Left lung (tissue), 10 donors: ENCODE measurements around the gene MRPS5. TPM values are rescaled to one million over a fixed set of nuclear protein-coding genes. Genes with fewer than 3 reads are reported as not detected.

Source experiments
- ATAC-seq: fragments of 200-7000 bp; cut with Tn5 transposase; one replicate; pipeline ENCODE4 v1.9.1; 2020; ENCODE audit warnings: moderate library complexity
- DNase-seq, 4 donors: peaks; one replicate each; pipeline ENCODE4 v3.0.0-alpha.2; 2013 to 2020
- H3K27ac ChIP-seq, 2 donors: fragments of 200-600 bp; sonication (generic) in 1 of 2; one replicate each; pipeline versions ENCODE4 v1.5.0 to v1.8.0; 2020 to 2021
- H3K27me3 ChIP-seq, 2 donors: fragments of 200-600 bp; sonication (generic) in 1 of 2; one replicate each; pipeline versions ENCODE4 v1.5.0 to v1.8.0; 2020 to 2021
- H3K36me3 ChIP-seq, 2 donors: fragments of 200-600 bp; sonication (generic) in 1 of 2; one replicate each; pipeline versions ENCODE4 v1.5.0 to v1.8.0; 2020 to 2021
- H3K4me1 ChIP-seq, 2 donors: fragments of 200-600 bp; one replicate each; pipeline ENCODE4 v1.8.0; 2021
- H3K4me3 ChIP-seq, 2 donors: fragments of 200-600 bp; sonication (generic) in 1 of 2; one replicate each; pipeline versions ENCODE4 v1.5.0 to v1.8.0; 2020 to 2021; ENCODE audit warnings: mild to moderate bottlenecking in 1 of 2
- H3K9me3 ChIP-seq, 2 donors: fragments of 200-600 bp; sonication (generic) in 1 of 2; one replicate each; pipeline versions ENCODE4 v1.5.0 to v1.8.0; 2020 to 2021
- intact Hi-C, 2 donors: fragments of 100-400 bp; cut with DNase I; formaldehyde crosslinking; loops; one replicate each; pipeline versions ENCODE4 v1.11.2 to v1.14.2; 2022
- polyA plus RNA-seq, 6 donors: library from polyadenylated mRNA; unstranded; fragments of 120-200 nt; gene quantifications; one replicate each; pipeline ENCODE4 v1.2.1, GENCODE V29; 2013; ENCODE audit not compliant: insufficient read length in 6 of 6
- total RNA-seq, 2 donors: library from RNA; stranded (reverse); fragmentation: NEBNext Ultra II Directional; extraction: Animal tissue kit (Norgen Biotek cat#: 25700); gene quantifications; one replicate each; pipeline ENCODE4 v1.2.1, GENCODE V29; 2021
- TF ChIP-seq, protein P1 (sequence below), 2 donors: fragments of 200-600 bp; sonication (generic) in 1 of 2; IDR thresholded peaks; one replicate each; pipeline versions ENCODE4 v1.5.0 to v1.8.0; 2021; ENCODE audit warnings: antibody characterized with exemption in 2 of 2
- donor health status: DM: no; HTN: yes; CAD: no.
- donor health status: DM: no; HTN: no; CAD: no.

MRPS5 gene
- total and polyA plus RNA-seq, 8 donors = 46.7 to 101 (median 84.7) TPM

DNA sequence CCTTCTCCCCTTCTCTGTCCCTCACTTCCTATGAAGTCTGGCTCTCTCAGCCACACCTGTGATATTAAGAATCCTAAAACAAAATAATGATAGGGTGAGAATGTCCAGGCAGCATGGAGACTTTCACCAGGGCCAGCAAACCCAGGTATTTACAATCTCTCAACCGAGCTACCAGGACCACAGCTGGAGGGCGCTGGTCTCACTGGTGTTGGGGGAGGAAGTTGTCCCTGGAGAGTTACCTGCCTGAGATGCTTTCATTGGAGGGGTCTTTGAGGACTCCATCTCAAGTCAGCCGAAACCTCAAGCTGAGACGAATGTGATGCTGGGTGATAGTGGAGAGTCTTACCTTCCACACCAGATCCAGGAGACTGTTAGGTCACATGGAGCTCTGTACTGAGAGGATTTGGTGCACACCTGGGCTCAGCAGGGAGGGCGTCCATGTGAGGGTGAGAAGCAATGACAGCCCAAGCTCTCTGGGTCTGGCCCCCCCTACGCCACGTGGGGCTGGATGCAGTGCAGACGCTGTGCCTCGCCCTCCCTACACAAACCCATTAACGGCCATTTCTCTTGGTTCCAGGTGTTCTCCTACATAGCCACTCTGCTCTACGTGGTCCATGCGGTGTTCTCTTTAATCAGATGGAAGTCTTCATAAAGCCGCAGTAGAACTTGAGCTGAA, 68.7 kb downstream of the MRPS5 start:
- H3K36me3 ChIP-seq = no peaks in the 10 kb centered on the region
- ATAC-seq (no peak), DNase-seq (no peak)
- peaks cover 0 to 5% of the 10 kb centered on the region in 2 donors for H3K27me3 ChIP-seq
- no peaks in the 10 kb centered on the region for H3K9me3 ChIP-seq
- H3K27ac ChIP-seq = no peak overlapping the region
- no peak overlapping the region for H3K4me3 ChIP-seq
- intact Hi-C loops = no loop called here
- TF ChIP-seq, protein P1, sequence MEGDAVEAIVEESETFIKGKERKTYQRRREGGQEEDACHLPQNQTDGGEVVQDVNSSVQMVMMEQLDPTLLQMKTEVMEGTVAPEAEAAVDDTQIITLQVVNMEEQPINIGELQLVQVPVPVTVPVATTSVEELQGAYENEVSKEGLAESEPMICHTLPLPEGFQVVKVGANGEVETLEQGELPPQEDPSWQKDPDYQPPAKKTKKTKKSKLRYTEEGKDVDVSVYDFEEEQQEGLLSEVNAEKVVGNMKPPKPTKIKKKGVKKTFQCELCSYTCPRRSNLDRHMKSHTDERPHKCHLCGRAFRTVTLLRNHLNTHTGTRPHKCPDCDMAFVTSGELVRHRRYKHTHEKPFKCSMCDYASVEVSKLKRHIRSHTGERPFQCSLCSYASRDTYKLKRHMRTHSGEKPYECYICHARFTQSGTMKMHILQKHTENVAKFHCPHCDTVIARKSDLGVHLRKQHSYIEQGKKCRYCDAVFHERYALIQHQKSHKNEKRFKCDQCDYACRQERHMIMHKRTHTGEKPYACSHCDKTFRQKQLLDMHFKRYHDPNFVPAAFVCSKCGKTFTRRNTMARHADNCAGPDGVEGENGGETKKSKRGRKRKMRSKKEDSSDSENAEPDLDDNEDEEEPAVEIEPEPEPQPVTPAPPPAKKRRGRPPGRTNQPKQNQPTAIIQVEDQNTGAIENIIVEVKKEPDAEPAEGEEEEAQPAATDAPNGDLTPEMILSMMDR (IDR thresholded peaks at IDR 0.05) = no peak
- no peaks in the 10 kb centered on the region for H3K4me1 ChIP-seq

DNA sequence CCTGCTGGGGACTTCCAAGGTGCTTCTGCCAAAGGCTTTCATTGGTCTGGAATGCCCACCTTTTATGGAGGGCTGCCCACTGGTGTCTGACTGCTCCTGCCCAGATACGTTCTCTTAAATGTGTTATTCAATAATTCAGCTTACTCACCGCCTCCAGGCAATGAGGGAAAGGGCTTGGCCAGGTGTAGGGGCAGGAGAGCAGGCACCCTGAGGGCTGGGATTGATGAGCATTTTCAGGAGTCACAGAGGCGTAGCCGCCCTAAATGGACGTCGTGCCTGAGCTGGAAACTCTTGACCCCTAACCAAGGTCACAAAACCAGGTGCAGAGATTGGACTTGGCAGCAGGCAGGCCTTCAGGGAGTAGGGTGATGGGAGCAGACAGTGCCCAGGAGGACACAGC, 69.3 kb downstream of the MRPS5 start:
- no peaks in the 10 kb centered on the region for H3K9me3 ChIP-seq
- H3K27ac ChIP-seq = no peak overlapping the region
- no peak for DNase-seq
- intact Hi-C loops = no loop called here
- TF ChIP-seq, protein P1 (IDR thresholded peaks at IDR 0.05) = no peak
- H3K36me3 ChIP-seq = no peaks in the 10 kb centered on the region
- peaks cover 0 to 5% of the 10 kb centered on the region in 2 donors for H3K27me3 ChIP-seq
- no peak overlapping the region for H3K4me3 ChIP-seq
- no peaks in the 10 kb centered on the region for H3K4me1 ChIP-seq
- no peak for ATAC-seq

DNA sequence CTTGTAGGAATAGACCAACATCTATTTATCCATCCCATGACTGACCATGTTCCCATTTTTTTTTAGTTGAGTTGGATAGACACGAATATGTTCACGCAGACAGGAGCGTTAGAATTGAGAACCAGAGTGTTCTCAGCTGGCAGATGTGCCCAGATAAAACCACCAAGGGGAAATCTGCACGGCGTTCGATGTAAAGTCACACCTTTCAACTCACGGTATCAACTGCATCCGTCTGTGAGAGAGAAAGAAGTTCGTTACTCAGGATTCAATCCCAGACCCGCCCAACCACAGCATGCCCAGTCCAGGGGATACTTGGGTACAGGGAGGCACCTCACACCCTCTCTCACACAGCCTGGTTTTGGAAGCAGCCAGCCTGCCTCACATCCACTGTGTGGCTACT, 70.0 kb downstream of the MRPS5 start:
- H3K27me3 ChIP-seq = peaks cover 0 to 5% of the 10 kb centered on the region in 2 donors
- H3K27ac ChIP-seq = no peak overlapping the region
- TF ChIP-seq, protein P1 (IDR thresholded peaks at IDR 0.05) = no peak
- no peaks in the 10 kb centered on the region for H3K36me3 ChIP-seq
- ATAC-seq (no peak), DNase-seq (no peak)
- no peak overlapping the region for H3K4me3 ChIP-seq
- H3K4me1 ChIP-seq = no peaks in the 10 kb centered on the region
- H3K9me3 ChIP-seq = no peaks in the 10 kb centered on the region
- intact Hi-C loops = no loop called here

DNA sequence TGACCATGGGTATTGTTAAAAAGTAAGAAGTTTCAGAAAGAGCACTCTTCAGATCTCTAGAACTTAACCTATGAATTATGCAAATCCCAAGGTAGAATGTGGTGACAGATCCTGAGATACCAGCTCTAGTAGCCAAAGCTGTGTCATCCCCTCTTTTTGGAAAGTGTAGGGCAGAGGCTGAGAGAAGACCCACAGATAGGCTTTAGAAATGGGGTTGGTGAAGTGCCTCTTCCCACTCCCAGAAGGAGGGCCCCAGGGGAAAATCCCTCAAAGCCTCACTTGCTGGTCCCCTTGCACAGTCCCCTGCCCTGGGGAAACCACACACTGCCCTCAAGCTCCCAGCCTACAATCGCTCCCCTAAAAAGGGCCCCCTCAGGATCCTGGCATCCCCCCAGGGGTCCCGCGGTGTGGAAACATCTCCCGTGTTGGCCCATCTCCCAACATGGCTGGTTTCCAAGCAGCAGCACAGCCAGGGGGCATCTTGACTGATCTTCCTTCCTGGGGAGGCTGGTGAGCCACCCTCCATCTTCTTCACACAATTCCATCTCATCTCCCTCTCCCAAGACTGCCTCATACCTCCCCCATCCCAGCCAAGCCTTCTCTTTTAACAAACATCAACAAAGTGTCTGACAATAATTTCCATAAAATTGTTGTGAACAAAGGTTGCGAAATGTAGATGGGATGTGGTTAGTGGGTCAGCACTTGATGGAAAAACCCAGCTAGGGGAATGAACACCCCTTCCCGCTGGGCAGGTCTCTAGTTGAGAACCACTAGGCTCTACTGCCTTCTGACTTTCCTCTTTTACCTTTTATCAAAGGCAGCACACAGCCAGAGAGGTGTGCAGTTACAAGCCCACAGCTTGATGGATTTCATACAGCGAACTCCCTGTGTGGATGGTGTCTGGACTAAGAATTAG, 71.0 kb downstream of the MRPS5 start:
- TF ChIP-seq, protein P1 (IDR thresholded peaks at IDR 0.05) = no peak
- DNase-seq (no peak), ATAC-seq (no peak)
- H3K4me3 ChIP-seq = no peak overlapping the region
- H3K36me3 ChIP-seq = no peaks in the 10 kb centered on the region
- H3K27ac ChIP-seq = no peak overlapping the region
- H3K27me3 ChIP-seq = peaks cover 0 to 2% of the 10 kb centered on the region in 2 donors
- no peaks in the 10 kb centered on the region for H3K9me3 ChIP-seq
- intact Hi-C loops = no loop called here
- H3K4me1 ChIP-seq = no peaks in the 10 kb centered on the region

DNA sequence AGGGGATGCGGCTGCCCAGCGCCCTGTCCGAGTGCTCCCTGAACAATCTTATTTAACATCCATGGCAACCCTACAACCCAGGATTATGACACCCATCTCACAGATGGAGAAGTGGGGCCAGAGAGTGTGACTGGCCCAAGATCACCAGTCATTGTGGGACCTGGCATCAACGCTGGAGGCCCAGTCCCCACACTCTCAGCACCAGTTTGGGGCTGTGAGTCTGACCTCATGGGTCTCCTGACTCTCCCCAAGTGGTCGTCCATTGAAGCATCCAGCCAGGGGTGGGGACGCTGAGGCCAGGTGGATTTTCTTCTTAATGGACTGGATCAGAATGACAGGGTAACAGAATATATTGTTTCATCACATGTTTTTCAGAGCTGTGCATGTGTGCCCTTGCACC, 71.6 kb downstream of the MRPS5 start:
- Histone ChIP-seq H3K36me3 (no peaks in the 10 kb centered on the region), H3K4me1 (no peaks in the 10 kb centered on the region), H3K27ac (no peak overlapping the region), H3K9me3 (no peaks in the 10 kb centered on the region), H3K27me3 (no peaks in the 10 kb centered on the region), H3K4me3 (no peak overlapping the region)
- DNase-seq = no peak
- intact Hi-C loops = no loop called here
- TF ChIP-seq, protein P1 (IDR thresholded peaks at IDR 0.05) = no peak
- ATAC-seq = no peak
